Measurements from ENCODE around the gene COLEC11.

DNA sequence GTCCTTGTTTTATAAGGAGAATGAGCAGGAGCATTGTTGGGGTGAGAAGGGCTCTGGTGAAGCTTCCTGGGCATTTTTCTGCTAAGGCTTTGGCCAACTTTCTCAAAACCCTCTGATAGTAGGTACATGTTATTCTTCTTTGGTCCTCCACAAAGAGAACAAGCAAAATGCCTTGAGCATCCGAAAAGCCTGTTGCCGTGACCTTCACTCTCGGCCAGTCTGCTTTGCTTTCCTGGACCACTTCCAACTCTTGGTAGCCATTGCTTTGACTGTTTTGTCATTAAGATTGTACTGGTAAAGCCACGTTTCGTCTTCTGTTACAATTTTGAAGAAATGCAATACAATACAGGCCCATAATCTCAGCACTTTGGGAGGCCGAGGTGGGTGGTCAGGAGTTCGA is 35.7 kb downstream of the COLEC11 start:
- no peak for TF ChIP-seq POLR2A (IDR thresholded peaks at IDR 0.05)
- TF ChIP-seq, protein P1, sequence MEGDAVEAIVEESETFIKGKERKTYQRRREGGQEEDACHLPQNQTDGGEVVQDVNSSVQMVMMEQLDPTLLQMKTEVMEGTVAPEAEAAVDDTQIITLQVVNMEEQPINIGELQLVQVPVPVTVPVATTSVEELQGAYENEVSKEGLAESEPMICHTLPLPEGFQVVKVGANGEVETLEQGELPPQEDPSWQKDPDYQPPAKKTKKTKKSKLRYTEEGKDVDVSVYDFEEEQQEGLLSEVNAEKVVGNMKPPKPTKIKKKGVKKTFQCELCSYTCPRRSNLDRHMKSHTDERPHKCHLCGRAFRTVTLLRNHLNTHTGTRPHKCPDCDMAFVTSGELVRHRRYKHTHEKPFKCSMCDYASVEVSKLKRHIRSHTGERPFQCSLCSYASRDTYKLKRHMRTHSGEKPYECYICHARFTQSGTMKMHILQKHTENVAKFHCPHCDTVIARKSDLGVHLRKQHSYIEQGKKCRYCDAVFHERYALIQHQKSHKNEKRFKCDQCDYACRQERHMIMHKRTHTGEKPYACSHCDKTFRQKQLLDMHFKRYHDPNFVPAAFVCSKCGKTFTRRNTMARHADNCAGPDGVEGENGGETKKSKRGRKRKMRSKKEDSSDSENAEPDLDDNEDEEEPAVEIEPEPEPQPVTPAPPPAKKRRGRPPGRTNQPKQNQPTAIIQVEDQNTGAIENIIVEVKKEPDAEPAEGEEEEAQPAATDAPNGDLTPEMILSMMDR (IDR thresholded peaks at IDR 0.05), result no peak
- no peak for TF ChIP-seq POLR2AphosphoS5 (IDR thresholded peaks at IDR 0.05)
